Fibroblast of lung (primary cell): ENCODE measurements around the gene ZNF324.

ENCODE experiments used
- CTCF ChIP-seq, 2 donors: IDR thresholded peaks in 1 of 2; conservative IDR thresholded peaks in 1 of 2; 1 replicate in 1 of 2; 2 replicates in 1 of 2; pipeline ENCODE4 v1.5.1; 2011 to 2012; ENCODE audit warnings: low read length in 2 of 2, control low read depth in 1 of 2, inconsistent platforms in 1 of 2, low read depth in 1 of 2, mild to moderate bottlenecking in 1 of 2
- EZH2 ChIP-seq: IDR thresholded peaks from 2 replicates; pipeline ENCODE4 v1.5.1; 2012; ENCODE audit warnings: low read length, control low read depth, mild to moderate bottlenecking; ENCODE audit errors: missing control alignments

GRCh38 chr19:58471736-58472135, 4.9 kb downstream of the ZNF324 start:
- TF ChIP-seq CTCF (conservative IDR thresholded peaks at IDR 0.05 in 1 of 2, IDR thresholded peaks at IDR 0.05 in 1 of 2; ENCODE audit: low read depth in 1 of 2, low read length in 2 of 2) (no peak), EZH2 (no peak)
